ENCODE measurements around the gene PARD3.

GRCh38 chr10:34766811-34767494 is 48.1 kb downstream of the PARD3 start:
- TF ChIP-seq EZH2 (IDR thresholded peaks at IDR 0.05; ENCODE audit: insufficient read depth, poor library complexity, severe bottlenecking) (no peak), EZH2phosphoT487 (IDR thresholded peaks at IDR 0.05; ENCODE audit: insufficient read depth, low read depth) (no peak)
